Stimulated activated CD4-positive, alpha-beta T cell treated with anti-CD3 and anti-CD28 coated beads, Interleukin-12 subunit alpha, Interleukin-12 subunit beta, amount 100 ng/mL, for 4 hours (primary cell): ENCODE results near the gene SETD1A.

Experiments
- DNase-seq: peaks from one replicate; pipeline ENCODE4 v3.0.0-alpha.2; 2020

The SETD1A gene

DNA sequence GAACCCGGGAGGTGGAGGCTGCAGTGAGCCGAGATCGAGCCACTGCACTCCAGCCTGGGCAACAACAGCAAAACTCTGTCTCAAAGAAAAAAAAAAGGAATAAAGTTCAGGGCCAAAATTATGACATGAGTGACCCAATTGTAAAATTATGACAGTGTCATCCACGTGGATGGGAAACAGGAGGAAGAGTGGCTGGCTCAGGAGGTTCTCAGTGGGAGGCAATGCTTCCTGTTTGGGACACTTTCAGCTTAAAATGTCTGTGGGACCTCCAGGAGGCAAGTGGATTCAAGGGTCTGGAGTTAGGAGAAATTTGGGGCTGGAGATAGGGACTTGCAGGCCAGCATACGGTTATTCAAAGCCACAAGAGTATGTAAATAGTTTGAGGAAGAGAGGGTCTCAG lies 67.8 kb downstream of the SETD1A start:
- DNase-seq: no peak

DNA sequence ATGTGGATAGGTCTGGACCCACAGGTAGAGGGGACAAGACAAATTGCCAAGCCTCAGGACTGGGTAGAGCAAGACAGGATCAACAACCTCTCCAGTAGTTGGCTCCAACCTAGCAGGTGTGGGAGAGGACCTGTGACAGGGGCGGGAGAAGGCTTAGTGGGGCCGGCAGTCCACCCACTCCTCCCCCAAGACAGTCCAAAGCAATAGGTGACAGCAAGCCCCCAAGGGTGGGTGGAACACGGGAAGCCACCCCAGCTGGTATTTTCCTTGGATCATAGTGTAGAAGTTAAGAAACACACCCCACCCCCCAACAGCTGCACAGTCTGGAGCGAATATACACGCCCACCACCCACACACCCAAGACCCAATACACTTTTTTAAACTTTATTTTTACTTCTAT lies 71.7 kb downstream of the SETD1A start:
- DNase-seq: no peak

DNA sequence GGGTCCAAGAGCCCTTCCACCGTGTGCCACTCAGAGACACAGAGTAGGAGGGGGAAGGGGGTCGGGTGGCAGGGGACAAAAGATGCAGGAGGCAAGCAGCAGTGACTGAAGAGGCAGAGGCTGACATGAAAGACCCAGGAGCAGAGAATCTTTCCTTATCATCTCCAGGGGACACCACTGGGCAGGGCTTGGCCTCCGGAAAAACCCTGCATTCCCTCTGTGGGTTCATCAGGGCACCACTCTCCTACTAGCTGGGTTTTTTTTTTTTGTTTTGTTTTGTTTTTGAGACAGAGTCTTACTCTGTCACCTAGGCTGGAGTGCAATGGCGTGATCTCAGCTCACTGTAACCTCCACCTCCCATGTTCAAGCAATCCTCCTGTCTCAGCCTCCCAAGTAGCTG lies 73.7 kb downstream of the SETD1A start:
- DNase-seq: no peak

GRCh38 chr16:31032736-31033708 lies 75.5 kb downstream of the SETD1A start, which contains the start of gene STX4:
Gene STX4 (plus strand): TSS chr16:31033558. CDS start chr16:31033806, 248 bp downstream.
- peak; percentile 95 for DNase-seq

GRCh38 chr16:31033709-31034492 lies 76.3 kb downstream of the SETD1A start:
- DNase-seq: peak; percentile 86
